Midbrain (tissue), 1 donor: ENCODE data around the gene FGF5.
"Not testable (repeated sequence)": the region's sequence is repeated elsewhere in the genome, so short reads cannot be mapped to it uniquely, and the experiment has no call there.

Source experiments
- DNase-seq: peaks from one replicate; lab custom pipeline; 2025; lab: John Stamatoyannopoulos, UW

Gene FGF5

DNA sequence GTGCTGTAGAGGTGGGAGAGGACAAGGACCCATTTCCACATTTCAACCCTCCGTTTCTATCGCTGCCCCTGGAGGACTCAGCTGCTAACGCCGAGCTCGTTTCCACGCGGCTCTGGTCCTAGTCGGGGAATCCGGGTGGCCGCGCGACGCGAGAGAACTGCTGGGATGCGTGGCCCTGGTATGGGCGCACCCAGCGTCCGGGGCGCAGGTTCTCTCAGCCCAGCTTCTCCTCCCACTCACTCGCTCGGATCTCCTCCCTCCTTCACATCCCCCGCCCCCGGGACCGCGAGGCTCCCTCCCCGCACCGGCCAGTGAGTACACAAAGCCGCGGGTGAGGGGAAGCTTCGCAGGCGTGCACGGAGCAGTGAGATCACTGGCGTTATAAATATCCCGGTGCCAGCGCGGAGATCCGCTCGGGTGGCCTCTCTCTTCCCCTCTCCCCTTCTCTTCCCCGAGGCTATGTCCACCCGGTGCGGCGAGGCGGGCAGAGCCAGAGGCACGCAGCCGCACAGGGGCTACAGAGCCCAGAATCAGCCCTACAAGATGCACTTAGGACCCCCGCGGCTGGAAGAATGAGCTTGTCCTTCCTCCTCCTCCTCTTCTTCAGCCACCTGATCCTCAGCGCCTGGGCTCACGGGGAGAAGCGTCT, at the start of gene FGF5:
FGF5 (plus strand) TSS at position 412 of the 649 bp plus-strand sequence; CDS start at position 573, 161 bp downstream.
- DNase-seq: no peak

- no peak for DNase-seq
Observed at GRCh38 chr4:80219301-80220025, 47.0 kb upstream of the FGF5 start.

DNA sequence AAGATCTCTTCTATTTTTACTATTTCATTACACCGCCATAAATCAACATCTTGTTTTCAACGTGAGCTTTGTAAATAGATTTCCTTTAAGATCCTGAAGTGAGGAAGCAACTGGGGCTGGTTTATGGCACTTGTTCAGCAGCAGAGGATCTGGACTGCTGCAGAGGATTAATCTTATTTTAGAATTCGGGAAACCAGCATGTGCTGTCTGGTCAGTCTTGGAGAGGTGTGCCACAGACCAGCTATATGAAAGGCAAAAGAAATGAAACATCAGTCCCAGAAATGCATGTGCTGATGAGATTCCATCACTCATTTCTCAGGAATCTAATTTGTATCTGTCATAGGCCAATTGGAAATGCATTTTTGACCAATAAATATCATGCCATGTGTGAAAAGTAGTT, 45.8 kb upstream of the FGF5 start:
- DNase-seq: no peak

GRCh38 chr4:80221161-80221560, 45.3 kb upstream of the FGF5 start:
- DNase-seq: no peak

DNA sequence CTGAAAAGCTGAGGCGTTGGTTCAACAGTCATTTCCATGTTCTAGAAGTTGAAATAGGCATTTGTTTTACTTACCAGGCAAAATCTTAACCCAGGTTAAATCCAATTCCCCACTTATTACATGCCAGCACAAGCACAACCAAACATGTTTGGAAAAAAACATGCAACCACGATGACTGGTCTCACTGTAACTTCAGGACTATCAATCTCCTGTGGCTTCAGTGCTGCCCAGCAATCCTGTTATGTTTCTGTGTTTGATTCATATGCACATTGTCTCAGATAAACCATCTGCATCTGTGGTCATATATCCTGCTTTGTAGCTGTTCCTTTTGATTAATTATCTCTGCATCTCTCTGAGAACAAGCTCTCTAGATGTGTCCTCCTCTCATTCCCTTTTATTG, 40.9 kb upstream of the FGF5 start:
- no peak for DNase-seq

- DNase-seq: no peak
Observed at GRCh38 chr4:80226094-80226493, 40.4 kb upstream of the FGF5 start.

- DNase-seq: no peak
Observed at GRCh38 chr4:80228460-80228859, 38.0 kb upstream of the FGF5 start.

GRCh38 chr4:80229128-80229527, 37.3 kb upstream of the FGF5 start:
- no peak for DNase-seq

GRCh38 chr4:80229590-80229989, 36.9 kb upstream of the FGF5 start:
- DNase-seq: no peak

DNA sequence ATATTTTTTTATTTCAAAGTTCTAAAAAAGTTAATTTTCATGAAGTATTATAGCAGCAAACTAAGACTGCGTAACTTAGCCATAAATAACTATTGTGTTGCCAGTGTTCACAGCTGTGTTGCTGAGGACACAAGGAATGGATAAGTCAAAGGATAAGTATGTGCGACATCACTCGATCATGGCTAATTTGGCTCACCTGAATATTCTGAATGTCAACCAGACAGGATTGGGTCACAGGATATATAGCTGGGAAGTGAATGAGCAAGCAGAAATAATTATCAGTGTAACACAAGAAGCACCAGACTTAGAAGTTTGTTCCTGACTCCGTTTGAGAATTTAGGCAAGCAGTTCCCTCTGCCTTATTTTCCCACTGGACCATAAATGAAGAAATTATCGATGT, 35.3 kb upstream of the FGF5 start:
- no peak for DNase-seq

DNA sequence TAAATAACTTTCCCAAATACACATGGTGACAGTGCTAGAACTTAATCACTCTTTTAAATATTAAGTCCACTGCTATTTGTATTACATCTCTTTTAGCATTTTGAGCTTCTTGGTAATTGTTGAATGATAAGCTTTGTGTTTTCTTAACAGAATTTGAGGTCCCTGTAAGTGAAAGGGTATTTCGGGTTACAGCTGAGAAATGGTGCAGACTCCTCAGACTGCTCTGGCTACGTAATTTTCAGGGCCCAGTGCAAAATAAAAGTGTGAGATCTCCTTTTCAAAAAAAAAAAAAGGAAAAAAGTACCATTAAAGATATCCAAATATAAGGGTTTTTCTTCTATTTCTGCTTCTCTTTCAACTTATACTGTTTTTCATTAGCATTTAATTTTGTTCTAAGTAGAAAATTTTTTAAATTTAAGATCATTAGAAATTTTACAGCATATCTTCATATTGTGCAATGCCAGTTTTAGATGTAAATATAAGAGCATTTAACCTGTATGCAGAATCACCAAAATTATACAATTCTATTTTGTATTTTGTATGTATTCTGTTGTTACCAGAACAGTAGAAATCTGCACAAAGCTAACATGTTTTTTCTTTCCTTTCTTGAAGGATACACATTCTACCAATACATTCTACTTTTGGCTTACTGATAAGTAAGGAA, 33.6 kb upstream of the FGF5 start:
- DNase-seq: no peak

DNA sequence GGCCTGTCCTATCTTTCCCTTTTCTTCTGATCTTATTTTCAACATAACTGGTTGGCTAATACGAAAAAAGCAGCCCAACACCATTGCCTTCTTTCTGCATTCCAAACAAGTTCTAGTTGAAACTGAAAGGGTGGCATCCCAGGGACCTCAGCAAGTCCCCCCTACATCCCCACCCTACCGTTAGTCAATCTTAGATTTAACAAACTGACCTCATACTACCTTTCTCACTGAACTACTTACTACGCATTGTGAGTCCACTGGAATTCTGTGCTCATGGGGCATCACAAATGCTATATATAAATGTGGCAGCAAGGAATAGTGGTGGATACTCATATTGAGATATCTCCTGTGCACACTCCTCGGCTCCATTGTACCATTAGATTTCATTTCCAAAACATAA, 33.1 kb upstream of the FGF5 start:
- no peak for DNase-seq

DNA sequence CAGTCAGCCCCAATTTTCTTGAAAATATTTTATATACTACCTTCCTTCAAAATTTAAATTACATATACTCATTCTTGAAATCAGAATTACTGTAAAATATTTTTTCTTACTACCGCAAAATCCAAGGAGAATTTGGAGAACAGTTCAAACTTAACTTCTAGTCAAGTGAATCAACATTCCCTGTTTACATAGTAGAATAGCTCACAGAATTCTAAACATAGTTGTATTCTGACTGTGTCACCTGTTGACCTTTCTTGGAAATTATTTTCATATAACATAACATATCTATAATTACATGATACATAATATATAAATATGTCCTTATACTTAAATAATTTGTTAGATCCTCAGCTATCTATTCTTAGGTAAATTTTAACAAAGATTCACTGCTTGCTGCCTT, 31.0 kb upstream of the FGF5 start:
- no peak for DNase-seq

DNA sequence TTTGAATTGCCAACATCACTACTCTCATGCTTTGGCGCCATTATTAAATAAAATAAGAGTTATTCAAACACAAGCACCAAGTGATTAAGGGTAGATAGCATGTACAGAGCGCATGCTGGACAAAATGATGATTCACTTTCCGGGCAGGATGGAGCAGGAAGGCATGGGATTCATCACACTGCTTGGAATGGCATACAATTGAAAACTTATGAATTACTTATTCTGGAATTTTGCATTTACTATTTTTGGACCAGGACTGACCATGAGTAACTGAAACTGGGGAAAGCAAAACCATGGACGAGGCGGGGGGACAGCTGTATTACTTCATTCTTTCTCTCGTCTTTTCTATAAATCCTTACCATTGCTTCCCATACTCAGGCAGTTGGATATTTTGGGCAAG, 28.5 kb upstream of the FGF5 start:
- no peak for DNase-seq

- no peak for DNase-seq
Observed at GRCh38 chr4:80239480-80240150, 26.8 kb upstream of the FGF5 start.

- DNase-seq: no peak
Observed at GRCh38 chr4:80240976-80241375, 25.5 kb upstream of the FGF5 start.

- no peak for DNase-seq
Observed at GRCh38 chr4:80243274-80244018, 23.0 kb upstream of the FGF5 start.

GRCh38 chr4:80247484-80247883, 19.0 kb upstream of the FGF5 start:
- not testable (repeated sequence) for DNase-seq

DNA sequence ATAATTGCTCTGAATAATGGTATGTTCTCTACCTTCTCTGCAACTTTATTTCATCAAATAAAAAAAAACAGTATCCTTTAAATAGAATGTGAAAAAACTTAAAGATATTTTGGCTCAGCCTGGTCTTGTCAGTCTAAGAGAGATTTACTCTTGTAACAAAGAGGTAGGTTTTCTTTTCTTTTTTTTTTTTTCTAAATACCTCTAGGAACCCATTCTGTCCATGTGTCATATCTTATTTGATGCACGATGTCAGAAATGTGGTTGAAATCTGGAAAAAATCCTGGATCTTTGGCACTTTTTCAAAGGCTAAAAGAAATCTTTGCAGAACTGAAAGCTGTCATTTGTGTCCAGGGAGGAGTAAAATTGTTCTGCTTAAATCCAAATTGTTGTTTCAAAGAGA, 17.3 kb upstream of the FGF5 start:
- no peak for DNase-seq

- no peak for DNase-seq
Observed at GRCh38 chr4:80252427-80252826, 14.0 kb upstream of the FGF5 start.

DNA sequence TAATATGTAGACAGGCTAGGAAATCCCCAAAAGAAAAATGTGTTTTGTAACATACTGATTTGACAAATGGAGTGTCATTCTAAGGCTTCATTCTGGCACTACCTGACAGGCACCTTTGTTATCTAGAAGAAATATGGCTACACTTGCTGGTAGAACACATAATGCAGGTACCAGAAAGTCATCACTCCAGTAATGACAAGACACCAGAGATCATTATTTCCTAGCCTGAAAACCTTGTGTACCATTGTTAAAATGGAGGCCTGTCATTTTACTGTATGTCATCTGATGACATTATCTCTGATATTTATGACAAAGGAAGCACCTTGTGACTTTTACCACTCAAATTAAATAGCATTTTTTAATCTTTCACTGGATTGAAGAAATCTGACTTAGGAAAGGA, 13.5 kb upstream of the FGF5 start:
- no peak for DNase-seq

GRCh38 chr4:80253510-80253909, 13.0 kb upstream of the FGF5 start:
- DNase-seq: no peak
